Measurements from ENCODE around the gene SPPL2A. TPM values are rescaled to one million over a fixed set of nuclear protein-coding genes. Genes with fewer than 3 reads are reported as not detected.

Gene SPPL2A
- total RNA-seq, 1 experiment from 2014 or later: 61.0 TPM

DNA sequence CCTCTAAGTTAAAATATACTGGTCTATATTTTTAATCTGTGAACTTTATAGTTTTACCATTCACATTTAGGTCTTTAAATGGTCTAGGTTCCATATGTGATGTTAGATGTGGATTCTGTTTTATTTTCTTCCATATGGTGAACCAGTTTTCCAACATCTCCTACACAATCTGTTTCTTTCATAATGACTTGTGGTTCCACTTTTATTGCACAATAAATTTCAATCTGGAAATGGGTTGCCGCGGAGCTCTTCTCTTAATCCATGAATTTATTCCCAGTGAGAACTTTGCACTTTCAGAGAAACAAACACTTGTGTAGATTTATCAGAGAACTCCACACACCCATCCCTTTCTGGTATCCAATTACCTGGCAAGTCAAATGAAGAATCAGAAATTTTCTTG is 20.9 kb upstream of the SPPL2A start:
- intact Hi-C loops (cut with micrococcal nuclease): no loop called here
- H3K9ac ChIP-seq (ENCODE audit: low read length): no peak overlapping the region
- no peaks in the 10 kb centered on the region for H3K9me3 ChIP-seq (ENCODE audit: control insufficient read depth in 1 of 2, insufficient read depth in 1 of 2, low read depth in 1 of 2, low read length in 2 of 2)
- no peak overlapping the region for H2AFZ ChIP-seq (ENCODE audit: low read depth, low read length, poor library complexity, severe bottlenecking)
- 0 out of 2 replicates have a peak overlapping the region, but pooled peaks have one; percentile 15 for H3K4me2 ChIP-seq (ENCODE audit: low read length)
- no peaks in the 10 kb centered on the region for H3K79me2 ChIP-seq (ENCODE audit: insufficient read depth, low read length)
- H3K4me3 ChIP-seq (replicated peaks in 1 of 2; ENCODE audit: low read depth in 1 of 2, low read length in 2 of 2): no peak overlapping the region
- TF ChIP-seq FOSL1 (IDR thresholded peaks at IDR 0.05; ENCODE audit: low read depth) (no peak), ELF1 (IDR thresholded peaks at IDR 0.05; ENCODE audit: borderline replicate concordance, low read depth) (no peak), REST (IDR thresholded peaks at IDR 0.05; ENCODE audit: low read depth) (no peak), POLR2AphosphoS5 (IDR thresholded peaks at IDR 0.05; ENCODE audit: low read depth, low read length) (no peak), SRF (IDR thresholded peaks at IDR 0.05; ENCODE audit: low read depth) (no peak), SP1 (IDR thresholded peaks at IDR 0.05; ENCODE audit: low read depth) (no peak), ATF3 (IDR thresholded peaks at IDR 0.05) (no peak), POLR2A (IDR thresholded peaks at IDR 0.05; ENCODE audit: borderline replicate concordance, extremely low read depth, insufficient read depth, insufficient read length) (no peak)
- TF ChIP-seq, protein P1, sequence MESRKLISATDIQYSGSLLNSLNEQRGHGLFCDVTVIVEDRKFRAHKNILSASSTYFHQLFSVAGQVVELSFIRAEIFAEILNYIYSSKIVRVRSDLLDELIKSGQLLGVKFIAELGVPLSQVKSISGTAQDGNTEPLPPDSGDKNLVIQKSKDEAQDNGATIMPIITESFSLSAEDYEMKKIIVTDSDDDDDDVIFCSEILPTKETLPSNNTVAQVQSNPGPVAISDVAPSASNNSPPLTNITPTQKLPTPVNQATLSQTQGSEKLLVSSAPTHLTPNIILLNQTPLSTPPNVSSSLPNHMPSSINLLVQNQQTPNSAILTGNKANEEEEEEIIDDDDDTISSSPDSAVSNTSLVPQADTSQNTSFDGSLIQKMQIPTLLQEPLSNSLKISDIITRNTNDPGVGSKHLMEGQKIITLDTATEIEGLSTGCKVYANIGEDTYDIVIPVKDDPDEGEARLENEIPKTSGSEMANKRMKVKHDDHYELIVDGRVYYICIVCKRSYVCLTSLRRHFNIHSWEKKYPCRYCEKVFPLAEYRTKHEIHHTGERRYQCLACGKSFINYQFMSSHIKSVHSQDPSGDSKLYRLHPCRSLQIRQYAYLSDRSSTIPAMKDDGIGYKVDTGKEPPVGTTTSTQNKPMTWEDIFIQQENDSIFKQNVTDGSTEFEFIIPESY (IDR thresholded peaks at IDR 0.05; ENCODE audit: extremely low read depth, insufficient replicate concordance, low read length): no peak
- ATAC-seq (no peak), DNase-seq (ENCODE audit: low read depth, low spot score) (no peak)
- H3K9me2 ChIP-seq (ENCODE audit: insufficient read depth): no peaks in the 10 kb centered on the region
- H3K36me3 ChIP-seq (ENCODE audit: control insufficient read depth in 1 of 2, insufficient read depth in 2 of 2, low read length in 2 of 2): no peaks in the 10 kb centered on the region
- ChIA-PET CTCF (no interaction called here), RAD21 (ENCODE audit: low non-redundant PET in 1 of 2, low total read pairs in 2 of 2, uncharacterized antibody in 2 of 2, unreplicated experiment in 2 of 2) (no interaction called here), POLR2A (interaction anchor here (0.6 kb wide), 1 partner anchor 20 kb away, joined by 3 read pairs; no protein-coding TSS in a partner anchor)
- no TSS peak for BruUV-seq (replicated peaks)
- H4K20me1 ChIP-seq (ENCODE audit: insufficient read depth): no peaks in the 10 kb centered on the region
- no peak overlapping the region for H3K27ac ChIP-seq (ENCODE audit: low read depth, low read length)
- no peaks in the 10 kb centered on the region for H3K27me3 ChIP-seq (ENCODE audit: insufficient read depth, low read length)
- peaks cover 7 to 11% of the 10 kb centered on the region in 2 experiments; a peak in 2 of 4 replicates for H3K4me1 ChIP-seq (ENCODE audit: control insufficient read depth in 1 of 2, insufficient read depth in 2 of 2, low read length in 2 of 2)

Measured in HCT116 (cell line).